Loucy (cell line): ENCODE measurements around the gene PPM1B.

Source experiments
- CTCF ChIP-seq: fragments of 200-600 bp; sonication (generic); conservative IDR thresholded peaks from 2 replicates; pipeline ENCODE4 v1.5.1; 2014; ENCODE audit warnings: mild to moderate bottlenecking, antibody characterized with exemption, low read length
- EZH2phosphoT487 ChIP-seq: fragments of 200-600 bp; IDR thresholded peaks from 2 replicates; pipeline ENCODE4 v1.6.1; 2018; ENCODE audit warnings: antibody characterized with exemption, mild to moderate bottlenecking, moderate library complexity, borderline replicate concordance

GRCh38 chr2:44150473-44150872 lies 18.2 kb upstream of the PPM1B start:
- TF ChIP-seq CTCF = no peak
- TF ChIP-seq EZH2phosphoT487 = no peak
